ENCODE measurements around the gene SIGLEC9.

The SIGLEC9 gene

GRCh38 chr19:51124729-51125128 lies at the start of gene SIGLEC9:
Gene SIGLEC9, plus strand, starts transcription at chr19:51124906. Its CDS starts 69 bp downstream, at chr19:51124975.
- no peak for DNase-seq

GRCh38 chr19:51075998-51076397 lies 48.7 kb upstream of the SIGLEC9 start:
- no peak for DNase-seq

- no peak for DNase-seq
These were observed 48.0 kb upstream of the SIGLEC9 start for GRCh38 chr19:51076631-51077213.

- DNase-seq, result no peak
These were observed 46.6 kb upstream of the SIGLEC9 start for GRCh38 chr19:51078104-51078503.

- DNase-seq, result no peak
These were observed 46.0 kb upstream of the SIGLEC9 start for GRCh38 chr19:51078731-51079130.

- peak; percentile 10 for DNase-seq
These were observed 45.1 kb upstream of the SIGLEC9 start for GRCh38 chr19:51079481-51080110.

- no peak for DNase-seq
These were observed 43.2 kb upstream of the SIGLEC9 start for GRCh38 chr19:51081476-51081875.

- DNase-seq, result no peak
These were observed 42.1 kb upstream of the SIGLEC9 start, which contains the start of gene KLK14 for GRCh38 chr19:51082611-51083010. Gene KLK14, minus strand, starts transcription at chr19:51082887. Its CDS starts 273 bp downstream, at chr19:51082614.

- DNase-seq, result no peak
These were observed 41.5 kb upstream of the SIGLEC9 start for GRCh38 chr19:51083181-51083580.

GRCh38 chr19:51083783-51084182 lies 40.9 kb upstream of the SIGLEC9 start:
- DNase-seq, result no peak

- DNase-seq, result no peak
These were observed 40.2 kb upstream of the SIGLEC9 start for GRCh38 chr19:51084505-51084904.

GRCh38 chr19:51086153-51086850 lies 38.4 kb upstream of the SIGLEC9 start:
- no peak for DNase-seq

GRCh38 chr19:51089786-51090185 lies 34.9 kb upstream of the SIGLEC9 start:
- peak; percentile 79 for DNase-seq

GRCh38 chr19:51090471-51090870 lies 34.2 kb upstream of the SIGLEC9 start:
- DNase-seq, result no peak

- no peak for DNase-seq
These were observed 33.6 kb upstream of the SIGLEC9 start for GRCh38 chr19:51091126-51091525.

GRCh38 chr19:51091895-51092873 lies 32.5 kb upstream of the SIGLEC9 start:
- peak; percentile 76 for DNase-seq

- DNase-seq, result peak; percentile 40
These were observed 31.6 kb upstream of the SIGLEC9 start for GRCh38 chr19:51093101-51093500.

GRCh38 chr19:51093510-51094345 lies 31.0 kb upstream of the SIGLEC9 start:
- DNase-seq, result no peak

- peak; percentile 37 for DNase-seq
These were observed 29.9 kb upstream of the SIGLEC9 start for GRCh38 chr19:51094696-51095279.

GRCh38 chr19:51096473-51097165 lies 28.1 kb upstream of the SIGLEC9 start:
- DNase-seq, result no peak
